Body of pancreas (tissue), 4 donors: ENCODE measurements around the gene PLEKHA7.

ENCODE experiments used
- POLR2A ChIP-seq, 3 donors: fragments of 450-650 bp; IDR thresholded peaks; one replicate each; pipeline ENCODE4 v1.6.1; 2016; ENCODE audit warnings: antibody characterized with exemption in 3 of 3, mild to moderate bottlenecking in 2 of 3
- TF ChIP-seq, protein P1 (sequence below), 7 experiments: fragments of 450-650 bp in 4 of 7; fragments of 200-600 bp in 3 of 7; sonication (generic) in 3 of 7; IDR thresholded peaks; one replicate each; pipeline ENCODE4 v1.5.1; 2016 to 2019; ENCODE audit warnings: antibody characterized with exemption in 7 of 7

DNA sequence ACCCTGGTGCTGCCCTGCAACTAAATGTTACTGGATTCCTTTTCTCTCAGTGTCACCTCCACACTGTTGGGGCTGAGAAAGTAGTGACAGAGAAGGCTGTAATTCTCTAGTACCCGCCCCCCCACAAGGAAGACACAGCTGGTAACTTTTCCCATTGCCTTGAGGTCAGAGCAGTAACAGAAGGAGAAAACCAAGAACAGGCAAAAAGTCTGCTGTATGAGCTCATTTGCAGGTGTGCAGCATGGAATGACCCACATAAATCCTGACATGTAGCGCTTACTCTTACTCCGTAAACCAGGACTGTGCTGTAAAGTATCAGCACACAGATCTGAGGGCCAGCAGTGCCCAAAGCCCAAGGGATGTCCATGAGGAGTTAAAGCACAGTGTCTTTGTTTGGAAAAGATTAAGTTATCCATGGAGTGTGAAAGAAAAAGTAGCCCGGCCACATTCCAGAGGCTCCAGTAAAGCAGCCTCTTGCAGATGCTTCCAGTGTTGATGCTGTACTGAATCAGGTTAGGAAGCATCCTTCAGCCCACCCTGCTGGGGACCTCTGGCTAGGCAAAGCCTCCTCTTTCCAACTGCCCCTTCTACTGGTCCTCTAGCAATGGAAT is 120.7 kb downstream of the PLEKHA7 start:
- no peak for TF ChIP-seq POLR2A (IDR thresholded peaks at IDR 0.05)
- TF ChIP-seq, protein P1, sequence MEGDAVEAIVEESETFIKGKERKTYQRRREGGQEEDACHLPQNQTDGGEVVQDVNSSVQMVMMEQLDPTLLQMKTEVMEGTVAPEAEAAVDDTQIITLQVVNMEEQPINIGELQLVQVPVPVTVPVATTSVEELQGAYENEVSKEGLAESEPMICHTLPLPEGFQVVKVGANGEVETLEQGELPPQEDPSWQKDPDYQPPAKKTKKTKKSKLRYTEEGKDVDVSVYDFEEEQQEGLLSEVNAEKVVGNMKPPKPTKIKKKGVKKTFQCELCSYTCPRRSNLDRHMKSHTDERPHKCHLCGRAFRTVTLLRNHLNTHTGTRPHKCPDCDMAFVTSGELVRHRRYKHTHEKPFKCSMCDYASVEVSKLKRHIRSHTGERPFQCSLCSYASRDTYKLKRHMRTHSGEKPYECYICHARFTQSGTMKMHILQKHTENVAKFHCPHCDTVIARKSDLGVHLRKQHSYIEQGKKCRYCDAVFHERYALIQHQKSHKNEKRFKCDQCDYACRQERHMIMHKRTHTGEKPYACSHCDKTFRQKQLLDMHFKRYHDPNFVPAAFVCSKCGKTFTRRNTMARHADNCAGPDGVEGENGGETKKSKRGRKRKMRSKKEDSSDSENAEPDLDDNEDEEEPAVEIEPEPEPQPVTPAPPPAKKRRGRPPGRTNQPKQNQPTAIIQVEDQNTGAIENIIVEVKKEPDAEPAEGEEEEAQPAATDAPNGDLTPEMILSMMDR (IDR thresholded peaks at IDR 0.05): no peak
